ENCODE data around the gene PANK4.

- TF ChIP-seq FOSL1 (tag; conservative IDR thresholded peaks at IDR 0.05) = no peak
- TF ChIP-seq REST (IDR thresholded peaks at IDR 0.05; ENCODE audit: borderline replicate concordance) = no peak
- TF ChIP-seq REST (CRISPR knock-in tag; IDR thresholded peaks at IDR 0.05; ENCODE audit: low read depth) = no peak
- no peak for TF ChIP-seq ZNF780A (CRISPR knock-in tag; IDR thresholded peaks at IDR 0.05)
Observed at GRCh38 chr1:2475571-2475970, 50.8 kb downstream of the PANK4 start.
